Endothelial cell of umbilical vein (primary cell): ENCODE results near the gene STAT5A. TPM values are rescaled to one million over a fixed set of nuclear protein-coding genes. Genes with fewer than 3 reads are reported as not detected.

ENCODE experiments used
- BruUV-seq: library from RNA; stranded (reverse); fragments of 400-500 nt; replicated peaks from 2 replicates; lab custom pipeline; 2021; lab: Mats Ljungman, UMichigan
- CTCF ChIA-PET: fragments of 300-600, 350-600 bp; sonication (Branson Sonifier 250); formaldehyde crosslinking; loops from one replicate; lab custom pipeline; 2021; ENCODE audit warnings: antibody characterized with exemption, inconsistent platforms; lab: Charles Lee
- POLR2A ChIA-PET: fragments of 300-600, 350-600 bp; sonication (Branson Sonifier 250); formaldehyde crosslinking; loops from one replicate; lab custom pipeline; 2021; ENCODE audit warnings: antibody characterized with exemption, inconsistent platforms; lab: Charles Lee
- DNase-seq: peaks from one replicate; pipeline ENCODE4 v3.0.0-alpha.2; 2011; ENCODE audit warnings: low read depth, low spot score
- FAIRE-seq: peaks from 2 replicates; lab custom pipeline; 2011; peaks lifted over from hg19 to GRCh38; lab: Jason Lieb, UNC
- H2AFZ ChIP-seq: 2 replicates; pipeline ENCODE4 v1.6.0; 2012; ENCODE audit warnings: low read depth, low read length, control low read depth, inconsistent platforms
- H3K27ac ChIP-seq: 2 replicates; pipeline ENCODE4 v1.5.1; 2011; ENCODE audit warnings: low read depth, mild to moderate bottlenecking, control low read depth, low read length, moderate library complexity; ENCODE audit not compliant: insufficient read depth
- H3K27me3 ChIP-seq, 2 experiments: 2 replicates each; pipeline versions ENCODE4 v1.6.0 to v1.6.1; 2011; ENCODE audit warnings: low read length in 2 of 2, mixed read lengths in 1 of 2; ENCODE audit not compliant: control insufficient read depth in 2 of 2, insufficient read depth in 2 of 2
- H3K36me3 ChIP-seq, 2 experiments: 2 replicates in 1 of 2; 3 replicates in 1 of 2; pipeline ENCODE4 v1.5.1; 2011; ENCODE audit warnings: low read length in 2 of 2, mild to moderate bottlenecking in 1 of 2, moderate library complexity in 1 of 2; ENCODE audit not compliant: control insufficient read depth in 2 of 2, insufficient read depth in 2 of 2; ENCODE audit errors: extremely low read depth in 1 of 2
- H3K4me1 ChIP-seq: 3 replicates; pipeline ENCODE4 v1.5.1; 2011; ENCODE audit warnings: mild to moderate bottlenecking, low read length; ENCODE audit not compliant: control insufficient read depth, insufficient read depth; ENCODE audit errors: extremely low read depth
- H3K4me2 ChIP-seq: 2 replicates; pipeline ENCODE4 v1.6.1; 2011; ENCODE audit warnings: low read length, control low read depth, mixed read lengths; ENCODE audit not compliant: insufficient read depth
- H3K4me3 ChIP-seq, 3 experiments: fragments of 200-600 bp in 1 of 3; sonication (generic), shearing (Covaris generic) in 1 of 3; replicated peaks in 1 of 3; 2 replicates each; pipeline ENCODE4 v1.5.1; 2011 to 2016; ENCODE audit warnings: control low read depth in 3 of 3, low read length in 3 of 3, mild to moderate bottlenecking in 2 of 3, inconsistent platforms in 1 of 3, low read depth in 1 of 3, moderate library complexity in 1 of 3; ENCODE audit not compliant: insufficient read depth in 1 of 3
- H3K79me2 ChIP-seq: 2 replicates; pipeline ENCODE4 v1.6.0; 2012; ENCODE audit warnings: low read length, inconsistent platforms; ENCODE audit not compliant: control insufficient read depth, insufficient read depth
- H3K9ac ChIP-seq: replicated peaks from 2 replicates; pipeline ENCODE3; 2011; ENCODE audit warnings: low read length, control low read depth; ENCODE audit not compliant: insufficient read depth; ENCODE audit errors: extremely low read depth
- H3K9me1 ChIP-seq: replicated peaks from 3 replicates; pipeline ENCODE4 v1.6.0; 2011; ENCODE audit warnings: mild to moderate bottlenecking, low read length; ENCODE audit not compliant: control insufficient read depth, insufficient read depth; ENCODE audit errors: extremely low read depth
- H3K9me3 ChIP-seq: replicated peaks from 2 replicates; pipeline ENCODE4 v1.5.1; 2012; ENCODE audit warnings: low read length, inconsistent platforms; ENCODE audit not compliant: control insufficient read depth, insufficient read depth
- H4K20me1 ChIP-seq: replicated peaks from 2 replicates; pipeline ENCODE3; 2011; ENCODE audit warnings: mild to moderate bottlenecking, low read length; ENCODE audit not compliant: control insufficient read depth, insufficient read depth; ENCODE audit errors: extremely low read depth
- EZH2 ChIP-seq: IDR thresholded peaks from 2 replicates; pipeline ENCODE4 v1.6.1; 2012; ENCODE audit warnings: borderline replicate concordance, low read depth, mild to moderate bottlenecking, moderate library complexity, low read length, inconsistent platforms; ENCODE audit not compliant: severe bottlenecking
- FOS ChIP-seq: IDR thresholded peaks from 2 replicates; pipeline ENCODE4 v1.6.1; 2011; ENCODE audit warnings: mild to moderate bottlenecking, low read length, moderate library complexity, borderline replicate concordance; ENCODE audit not compliant: insufficient read depth
- JUN ChIP-seq: IDR thresholded peaks from 2 replicates; pipeline ENCODE4 v1.6.1; 2011; ENCODE audit warnings: borderline replicate concordance, low read depth; ENCODE audit not compliant: insufficient read length, insufficient read depth
- MYC ChIP-seq: IDR thresholded peaks from one replicate; pipeline ENCODE4 v1.6.1; 2011; ENCODE audit warnings: mild to moderate bottlenecking, low read depth, low read length
- POLR2A ChIP-seq: IDR thresholded peaks from 2 replicates; pipeline ENCODE4 v1.6.1; 2012; ENCODE audit warnings: low read depth, mild to moderate bottlenecking, control low read depth, low read length
- POLR2AphosphoS5 ChIP-seq: IDR thresholded peaks from 2 replicates; pipeline ENCODE4 v1.6.1; 2012; ENCODE audit warnings: low read depth, mild to moderate bottlenecking, control low read depth, low read length, moderate library complexity; ENCODE audit not compliant: insufficient read depth
- dilution Hi-C: fragments of 300-500 bp; cut with MboI; formaldehyde crosslinking; loops from one replicate; pipeline ENCODE4 v1.15.0; 2019; ENCODE audit warnings: low sequenced_read_pairs; ENCODE audit not compliant: extremely low pct_ligation_motif_present
- intact Hi-C: fragments of 100-400 bp; cut with micrococcal nuclease; formaldehyde crosslinking; loops from one replicate; pipeline ENCODE4 v1.10.0; 2022
- polyA plus RNA-seq, 4 experiments: library from polyadenylated mRNA; depleted of rRNA in 3 of 4; stranded (reverse) in 3 of 4; unstranded in 1 of 4; fragments of >200 nt; gene quantifications; 2 replicates each; pipeline versions ENCODE4 v1.2.1 to v1.2.3, GENCODE V29; 2011 to 2012; ENCODE audit warnings: missing spikeins in 1 of 4
- total RNA-seq: library from RNA; stranded (reverse); gene quantifications from 2 replicates; pipeline ENCODE4 v1.2.3, GENCODE V29; 2021
- TF ChIP-seq, protein P1 (sequence below): IDR thresholded peaks from 2 replicates; pipeline ENCODE4 v1.6.1; 2011; ENCODE audit not compliant: insufficient read depth, insufficient read length

The STAT5A gene
- total and polyA plus RNA-seq, 2 donors (not counting 3 experiments of a cell fraction or from before 2014, with no cell fraction given), result 18.0 to 23.4 TPM

DNA sequence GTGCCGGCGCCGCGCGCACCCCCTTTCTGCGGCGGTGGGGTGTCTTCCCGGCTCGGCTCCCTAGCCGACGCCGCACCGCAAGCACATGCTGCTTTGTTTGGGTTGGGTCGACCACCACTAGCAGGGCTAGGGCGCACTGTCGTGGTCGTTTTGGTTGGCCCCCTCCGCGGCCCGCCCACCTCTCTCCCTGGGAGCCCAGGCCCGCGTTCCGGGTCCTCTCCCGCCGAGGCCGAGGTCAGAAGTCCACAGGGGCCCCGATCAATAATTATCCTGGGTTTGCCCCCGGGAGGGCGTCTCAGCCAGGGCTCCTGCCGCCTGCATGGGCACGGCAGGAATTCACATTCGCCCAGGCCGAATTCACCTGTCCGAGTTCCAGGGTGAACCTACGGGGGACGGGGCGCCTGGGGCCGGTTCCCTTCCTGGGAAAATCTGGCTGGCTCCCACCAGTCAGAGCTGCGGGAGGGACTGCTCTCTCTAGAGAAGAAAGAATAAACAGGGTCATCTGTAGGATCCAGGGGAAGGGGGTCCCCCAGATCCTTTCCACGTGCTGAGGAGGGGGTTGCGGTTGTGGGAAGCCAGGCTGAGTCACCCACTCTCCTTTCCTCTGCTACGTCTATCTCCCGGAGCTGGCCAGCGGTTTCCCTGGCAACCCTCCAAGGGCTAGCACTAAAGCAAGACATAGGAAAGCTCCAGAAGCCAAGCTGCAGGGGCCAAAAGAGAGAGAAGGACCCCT, 11.5 kb upstream of the STAT5A start:
- Histone ChIP-seq H3K9ac (peak overlapping the region; percentile 84), H3K4me1 (peaks cover 16% of the 10 kb centered on the region), H4K20me1 (no peaks in the 10 kb centered on the region), H2AFZ (peak overlapping the region; percentile 87), H3K9me3 (no peaks in the 10 kb centered on the region), H3K4me2 (peak overlapping the region; percentile 44), H3K79me2 (peaks cover 41% of the 10 kb centered on the region), H3K9me1 (no peaks in the 10 kb centered on the region), H3K36me3 (no peaks in the 10 kb centered on the region), H3K27me3 (no peaks in the 10 kb centered on the region), H3K4me3 (peak overlapping the region; percentile 42 to 65 (median 54)), H3K27ac (peak overlapping the region; percentile 59)
- peak; percentile 98 for FAIRE-seq
- DNase-seq, result peak; percentile 83
- no peak for TF ChIP-seq EZH2
- peak; percentile 30 for TF ChIP-seq JUN
- peak; percentile 70 for TF ChIP-seq MYC
- TF ChIP-seq, protein P1, sequence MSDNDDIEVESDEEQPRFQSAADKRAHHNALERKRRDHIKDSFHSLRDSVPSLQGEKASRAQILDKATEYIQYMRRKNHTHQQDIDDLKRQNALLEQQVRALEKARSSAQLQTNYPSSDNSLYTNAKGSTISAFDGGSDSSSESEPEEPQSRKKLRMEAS, result peak; percentile 22
- TF ChIP-seq POLR2AphosphoS5, result peak; percentile 22
- TF ChIP-seq POLR2A, result no peak
- TF ChIP-seq FOS, result peak; percentile 84
- dilution Hi-C loops, result no loop called here
- BruUV-seq, result TSS peak; percentile 77
- CTCF ChIA-PET, result interaction anchor here (0.6 to 1.4 kb wide), 5 partner anchors 10 to 55 kb away, joined by 3 to 18 read pairs (median 8); partner anchors contain the start of gene STAT5A
- intact Hi-C loops, result loop anchor here (2.0 to 10.0 kb wide), 2 partner anchors 44 to 142 kb away; no protein-coding TSS in a partner anchor
- POLR2A ChIA-PET, result interaction anchor here (1.0 kb wide), 1 partner anchor 129 kb away, joined by 3 read pairs; no protein-coding TSS in a partner anchor
